ENCODE data around the gene CDH13. TPM values are rescaled to one million over a fixed set of nuclear protein-coding genes. Genes with fewer than 3 reads are reported as not detected.

CDH13 gene
- total RNA-seq, 1 donor from 2014 or later: 28.9 TPM

- no peak for DNase-seq
Measured at GRCh38 chr16:83002351-83003334, 375.9 kb downstream of the CDH13 start.

GRCh38 chr16:83004868-83005652 lies 378.3 kb downstream of the CDH13 start:
- DNase-seq: no peak

- no peak for DNase-seq
Measured at GRCh38 chr16:83005653-83006160, 378.9 kb downstream of the CDH13 start.

GRCh38 chr16:83010776-83011720 lies 384.3 kb downstream of the CDH13 start:
- DNase-seq: no peak

- DNase-seq: no peak
Measured at GRCh38 chr16:83011939-83012338, 385.2 kb downstream of the CDH13 start.

GRCh38 chr16:83013071-83013470 lies 386.3 kb downstream of the CDH13 start:
- DNase-seq: no peak

GRCh38 chr16:83019963-83020362 lies 393.2 kb downstream of the CDH13 start:
- no peak for DNase-seq

GRCh38 chr16:83021045-83021444 lies 394.3 kb downstream of the CDH13 start:
- no peak for DNase-seq

GRCh38 chr16:83021746-83022145 lies 395.0 kb downstream of the CDH13 start:
- no peak for DNase-seq

- DNase-seq: no peak
Measured at GRCh38 chr16:83023011-83023410, 396.2 kb downstream of the CDH13 start.

- DNase-seq: no peak
Measured at GRCh38 chr16:83023640-83024039, 396.9 kb downstream of the CDH13 start.

GRCh38 chr16:83027973-83028372 lies 401.2 kb downstream of the CDH13 start:
- no peak for DNase-seq

GRCh38 chr16:83029467-83029866 lies 402.7 kb downstream of the CDH13 start:
- no peak for DNase-seq

GRCh38 chr16:83031524-83031923 lies 404.8 kb downstream of the CDH13 start:
- DNase-seq: no peak

GRCh38 chr16:83037102-83037501 lies 410.3 kb downstream of the CDH13 start:
- DNase-seq: no peak

- DNase-seq: no peak
Measured at GRCh38 chr16:83037884-83038283, 411.1 kb downstream of the CDH13 start.

GRCh38 chr16:83040174-83040573 lies 413.4 kb downstream of the CDH13 start:
- no peak for DNase-seq

- no peak for DNase-seq
Measured at GRCh38 chr16:83044589-83044988, 417.8 kb downstream of the CDH13 start.

GRCh38 chr16:83045790-83046189 lies 419.0 kb downstream of the CDH13 start:
- DNase-seq: no peak

- no peak for DNase-seq
Measured at GRCh38 chr16:83046664-83047063, 419.9 kb downstream of the CDH13 start.

- no peak for DNase-seq
Measured at GRCh38 chr16:83051451-83051850, 424.7 kb downstream of the CDH13 start.

GRCh38 chr16:83054283-83054682 lies 427.5 kb downstream of the CDH13 start:
- no peak for DNase-seq

All from skin of body (tissue), 2 donors.